H9 (cell line): ENCODE results near the gene UBE4A. TPM values are rescaled to one million over a fixed set of nuclear protein-coding genes. Genes with fewer than 3 reads are reported as not detected.

ENCODE experiments used
- DNase-seq: peaks from one replicate; pipeline ENCODE4 v3.0.0-alpha.2; 2017
- H2AFZ ChIP-seq: one replicate; pipeline ENCODE4 v1.6.1; 2013; ENCODE audit warnings: mild to moderate bottlenecking, low read length, control low read depth, moderate library complexity
- H2AK5ac ChIP-seq: 2 replicates; pipeline ENCODE4 v1.6.1; 2013; ENCODE audit warnings: low read length, control low read depth, mixed read lengths; ENCODE audit not compliant: insufficient read length
- H2BK120ac ChIP-seq: one replicate; pipeline ENCODE4 v1.6.1; 2013; ENCODE audit warnings: low read depth, mild to moderate bottlenecking, low read length, control low read depth, inconsistent platforms; ENCODE audit not compliant: poor library complexity, severe bottlenecking
- H2BK12ac ChIP-seq: 2 replicates; pipeline ENCODE4 v1.6.1; 2013; ENCODE audit warnings: low read length, control low read depth, mixed read lengths, low read depth; ENCODE audit not compliant: insufficient read length
- H2BK15ac ChIP-seq: 2 replicates; pipeline ENCODE4 v1.6.1; 2013; ENCODE audit warnings: low read depth, low read length, control low read depth
- H2BK20ac ChIP-seq: one replicate; pipeline ENCODE4 v1.6.1; 2013; ENCODE audit warnings: low read depth, mild to moderate bottlenecking, low read length, control low read depth, inconsistent platforms; ENCODE audit not compliant: poor library complexity, severe bottlenecking
- H2BK5ac ChIP-seq: 2 replicates; pipeline ENCODE4 v1.6.1; 2013; ENCODE audit warnings: low read length, control low read depth, mixed read lengths; ENCODE audit not compliant: insufficient read length
- H3K14ac ChIP-seq: 2 replicates; pipeline ENCODE4 v1.6.1; 2013; ENCODE audit warnings: low read length, control low read depth; ENCODE audit not compliant: insufficient read depth
- H3K18ac ChIP-seq: 2 replicates; pipeline ENCODE4 v1.6.1; 2013; ENCODE audit warnings: low read depth, mild to moderate bottlenecking, mixed read lengths, low read length, control low read depth; ENCODE audit not compliant: insufficient read length
- H3K23ac ChIP-seq: 2 replicates; pipeline ENCODE4 v1.6.1; 2013; ENCODE audit warnings: low read length, control low read depth, mixed read lengths, low read depth; ENCODE audit not compliant: insufficient read length
- H3K23me2 ChIP-seq: 2 replicates; pipeline ENCODE4 v1.6.1; 2013; ENCODE audit warnings: low read depth, mild to moderate bottlenecking, mixed read lengths, low read length, control low read depth; ENCODE audit not compliant: insufficient read length, poor library complexity, severe bottlenecking
- H3K27ac ChIP-seq: 2 replicates; pipeline ENCODE4 v1.5.1; 2013; ENCODE audit warnings: low read length, control low read depth, mixed read lengths, low read depth; ENCODE audit not compliant: insufficient read length
- H3K27me3 ChIP-seq: 2 replicates; pipeline ENCODE4 v1.6.1; 2013; ENCODE audit warnings: low read length, control low read depth, inconsistent platforms; ENCODE audit not compliant: insufficient read depth
- H3K4ac ChIP-seq: 2 replicates; pipeline ENCODE4 v1.6.1; 2013; ENCODE audit warnings: low read depth, mild to moderate bottlenecking, control low read depth, inconsistent platforms, low read length, moderate library complexity
- H3K4me1 ChIP-seq: 2 replicates; pipeline ENCODE4 v1.6.1; 2013; ENCODE audit warnings: low read length, control low read depth, inconsistent platforms; ENCODE audit not compliant: insufficient read depth
- H3K4me2 ChIP-seq: 2 replicates; pipeline ENCODE4 v1.6.1; 2013; ENCODE audit warnings: low read length, control low read depth, mixed read lengths; ENCODE audit not compliant: insufficient read length, insufficient read depth
- H3K56ac ChIP-seq: 2 replicates; pipeline ENCODE4 v1.6.1; 2013; ENCODE audit warnings: low read depth, mild to moderate bottlenecking, mixed read lengths, low read length, control low read depth; ENCODE audit not compliant: insufficient read length
- H3K79me1 ChIP-seq: 2 replicates; pipeline ENCODE4 v1.6.1; 2013; ENCODE audit warnings: low read depth, mild to moderate bottlenecking, moderate library complexity, low read length, control low read depth, inconsistent platforms; ENCODE audit not compliant: insufficient read depth, poor library complexity, severe bottlenecking
- H3K79me2 ChIP-seq: 2 replicates; pipeline ENCODE4 v1.6.1; 2013; ENCODE audit warnings: low read length, control low read depth, inconsistent platforms; ENCODE audit not compliant: insufficient read depth
- H3K9ac ChIP-seq: 2 replicates; pipeline ENCODE4 v1.6.1; 2013; ENCODE audit warnings: low read length, control low read depth, mixed read lengths; ENCODE audit not compliant: insufficient read length; ENCODE audit errors: extremely low read depth
- H3K9me3 ChIP-seq: one replicate; pipeline ENCODE4 v1.6.1; 2013; ENCODE audit warnings: low read depth, low read length, inconsistent platforms; ENCODE audit not compliant: control insufficient read depth
- H3T11ph ChIP-seq: one replicate; pipeline ENCODE4 v1.6.1; 2013; ENCODE audit warnings: mild to moderate bottlenecking, low read length, control low read depth, inconsistent platforms
- H4K20me1 ChIP-seq: one replicate; pipeline ENCODE4 v1.6.1; 2013; ENCODE audit not compliant: control insufficient read depth, insufficient read length, insufficient read depth
- H4K5ac ChIP-seq: 2 replicates; pipeline ENCODE4 v1.6.1; 2013; ENCODE audit warnings: low read depth, mild to moderate bottlenecking, mixed read lengths, low read length, control low read depth; ENCODE audit not compliant: insufficient read length
- H4K8ac ChIP-seq: replicated peaks from 2 replicates; pipeline ENCODE4 v1.6.1; 2013; ENCODE audit warnings: low read length, control low read depth, mixed read lengths, low read depth; ENCODE audit not compliant: insufficient read length
- H4K91ac ChIP-seq: 2 replicates; pipeline ENCODE4 v1.6.1; 2013; ENCODE audit warnings: low read depth, mild to moderate bottlenecking, moderate library complexity, mixed read lengths, low read length, control low read depth; ENCODE audit not compliant: insufficient read length
- H3K27ac Mint-ChIP-seq, 3 experiments: 2 replicates in 2 of 3; 3 replicates in 1 of 3; pipeline ENCODE4 v1.8.0; 2020 to 2021; ENCODE audit warnings: mixed read lengths in 3 of 3, mild to moderate bottlenecking in 1 of 3, moderate library complexity in 1 of 3
- H3K27me3 Mint-ChIP-seq: 2 replicates; pipeline ENCODE4 v1.8.0; 2021; ENCODE audit warnings: low read depth, mild to moderate bottlenecking, moderate library complexity, mixed read lengths
- H3K36me3 Mint-ChIP-seq, 3 experiments: 2 replicates in 2 of 3; 3 replicates in 1 of 3; pipeline ENCODE4 v1.8.0; 2020 to 2021; ENCODE audit warnings: low read depth in 3 of 3, mixed read lengths in 3 of 3; ENCODE audit not compliant: insufficient read depth in 1 of 3
- H3K4me1 Mint-ChIP-seq, 2 experiments: 2 replicates each; pipeline ENCODE4 v1.8.0; 2020; ENCODE audit warnings: mixed read lengths in 2 of 2
- H3K4me3 Mint-ChIP-seq, 2 experiments: 2 replicates in 1 of 2; 3 replicates in 1 of 2; pipeline ENCODE4 v1.8.0; 2020 to 2021; ENCODE audit warnings: mild to moderate bottlenecking in 2 of 2, mixed read lengths in 2 of 2, moderate library complexity in 1 of 2
- H3K9me3 Mint-ChIP-seq, 2 experiments: 2 replicates in 1 of 2; 3 replicates in 1 of 2; pipeline ENCODE4 v1.8.0; 2020; ENCODE audit warnings: mild to moderate bottlenecking in 2 of 2, mixed read lengths in 2 of 2, moderate library complexity in 1 of 2
- CTCF ChIP-seq: fragments of 200-600 bp; sonication (generic); conservative IDR thresholded peaks from 3 replicates; pipeline ENCODE4 v1.8.0; 2021; ENCODE audit warnings: antibody characterized with exemption, mild to moderate bottlenecking
- WGBS: extraction: QIAGEN DNeasy Blood & Tissue Kit; methylation state at CpG from one replicate; pipeline ENCODE4 v1.1.7; 2013; ENCODE audit warnings: missing lambda C conversion rate, low lambda C conversion rate, mixed read lengths; ENCODE audit not compliant: insufficient read length; ENCODE audit errors: extremely low coverage; 5-methylcytosine and 5-hydroxymethylcytosine counted together
- total RNA-seq: library from RNA; stranded (reverse); gene quantifications from 2 replicates; pipeline ENCODE4 v1.2.1, GENCODE V29; 2021

Gene UBE4A
- total RNA-seq, 1 experiment from 2014 or later, result 33.7 TPM

DNA sequence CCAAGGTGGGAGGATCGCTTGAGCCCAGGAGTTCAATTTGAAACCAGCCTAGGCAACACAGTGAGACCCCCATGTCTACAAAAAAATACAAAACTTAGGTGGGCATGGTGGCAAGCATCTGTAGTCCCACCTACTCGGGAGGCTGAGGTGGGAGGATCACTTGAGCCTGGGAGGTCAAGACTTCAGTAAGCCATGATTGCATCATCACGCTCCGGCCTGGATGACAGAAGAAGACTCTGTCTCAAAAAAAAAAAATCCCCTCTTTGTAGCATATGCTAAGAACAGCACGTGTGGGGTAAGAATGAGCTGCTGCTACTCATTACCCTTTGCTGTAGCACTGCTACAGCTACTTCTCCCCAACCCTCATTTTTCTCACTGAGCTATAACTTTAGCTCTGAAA is 14.5 kb downstream of the UBE4A start:
- Mint-ChIP-seq H3K4me1 (no peaks in the 10 kb centered on the region), H3K9me3 (no peaks in the 10 kb centered on the region), H3K27ac (peak overlapping the region in 1 of 3 experiments; percentile 86; a peak in 1 of 7 replicates), H3K27me3 (no peaks in the 10 kb centered on the region), H3K4me3 (no peak overlapping the region), H3K36me3 (peaks cover 23 to 80% (median 73%) of the 10 kb centered on the region in 3 experiments; a peak in 6 of 7 replicates)
- H3K79me2 ChIP-seq, result no peaks in the 10 kb centered on the region
- no peak overlapping the region for H2BK120ac ChIP-seq
- H3T11ph ChIP-seq, result no peak overlapping the region
- H4K8ac ChIP-seq, result no peak overlapping the region
- H3K9me3 ChIP-seq, result no peaks in the 10 kb centered on the region
- no peak overlapping the region for H3K56ac ChIP-seq
- no peaks in the 10 kb centered on the region for H3K27me3 ChIP-seq
- no peaks in the 10 kb centered on the region for H4K20me1 ChIP-seq
- no peak overlapping the region for H3K4me2 ChIP-seq
- no peak overlapping the region for H2AK5ac ChIP-seq
- DNase-seq, result no peak
- no CpG with 5 or more reads among the region's 5 CpGs for WGBS
- H3K4ac ChIP-seq, result no peak overlapping the region
- H3K27ac ChIP-seq, result no peak overlapping the region
- H2BK20ac ChIP-seq, result no peak overlapping the region
- no peak overlapping the region for H2BK15ac ChIP-seq
- H3K9ac ChIP-seq, result no peak overlapping the region
- H3K23me2 ChIP-seq, result no peaks in the 10 kb centered on the region
- H3K14ac ChIP-seq, result no peak overlapping the region
- H2BK5ac ChIP-seq, result no peak overlapping the region
- no peaks in the 10 kb centered on the region for H3K79me1 ChIP-seq
- no peak overlapping the region for H4K91ac ChIP-seq
- H2BK12ac ChIP-seq, result no peak overlapping the region
- H3K23ac ChIP-seq, result no peak overlapping the region
- no peak overlapping the region for H3K18ac ChIP-seq
- no peak overlapping the region for H4K5ac ChIP-seq
- H2AFZ ChIP-seq, result no peak overlapping the region
- no peaks in the 10 kb centered on the region for H3K4me1 ChIP-seq
- no peak for TF ChIP-seq CTCF
